Fibroblast of the aortic adventitia (primary cell): ENCODE results near the gene TRIM47. TPM values are rescaled to one million over a fixed set of nuclear protein-coding genes. Genes with fewer than 3 reads are reported as not detected.
"Not testable (repeated sequence)": the region's sequence is repeated elsewhere in the genome, so short reads cannot be mapped to it uniquely, and the experiment has no call there.

Experiments used
- DNase-seq: peaks from one replicate; pipeline ENCODE4 v3.0.0-alpha.2; 2010; ENCODE audit warnings: low read depth
- H3K4me3 ChIP-seq: 2 replicates; pipeline ENCODE4 v1.5.1; 2011; ENCODE audit warnings: low read depth, mild to moderate bottlenecking, control low read depth, low read length, moderate library complexity
- CTCF ChIP-seq: IDR thresholded peaks from 2 replicates; pipeline ENCODE4 v1.5.1; 2011; ENCODE audit warnings: mild to moderate bottlenecking, low read length, control low read depth, inconsistent platforms; ENCODE audit not compliant: insufficient read depth
- total RNA-seq: library from RNA; depleted of rRNA; stranded (reverse); fragments of >200 nt; gene quantifications from 2 replicates; pipeline ENCODE4 v1.2.3, GENCODE V29; 2012; ENCODE audit warnings: low replicate concordance

The TRIM47 gene
- total RNA-seq, 1 donor: 20.9 TPM

DNA sequence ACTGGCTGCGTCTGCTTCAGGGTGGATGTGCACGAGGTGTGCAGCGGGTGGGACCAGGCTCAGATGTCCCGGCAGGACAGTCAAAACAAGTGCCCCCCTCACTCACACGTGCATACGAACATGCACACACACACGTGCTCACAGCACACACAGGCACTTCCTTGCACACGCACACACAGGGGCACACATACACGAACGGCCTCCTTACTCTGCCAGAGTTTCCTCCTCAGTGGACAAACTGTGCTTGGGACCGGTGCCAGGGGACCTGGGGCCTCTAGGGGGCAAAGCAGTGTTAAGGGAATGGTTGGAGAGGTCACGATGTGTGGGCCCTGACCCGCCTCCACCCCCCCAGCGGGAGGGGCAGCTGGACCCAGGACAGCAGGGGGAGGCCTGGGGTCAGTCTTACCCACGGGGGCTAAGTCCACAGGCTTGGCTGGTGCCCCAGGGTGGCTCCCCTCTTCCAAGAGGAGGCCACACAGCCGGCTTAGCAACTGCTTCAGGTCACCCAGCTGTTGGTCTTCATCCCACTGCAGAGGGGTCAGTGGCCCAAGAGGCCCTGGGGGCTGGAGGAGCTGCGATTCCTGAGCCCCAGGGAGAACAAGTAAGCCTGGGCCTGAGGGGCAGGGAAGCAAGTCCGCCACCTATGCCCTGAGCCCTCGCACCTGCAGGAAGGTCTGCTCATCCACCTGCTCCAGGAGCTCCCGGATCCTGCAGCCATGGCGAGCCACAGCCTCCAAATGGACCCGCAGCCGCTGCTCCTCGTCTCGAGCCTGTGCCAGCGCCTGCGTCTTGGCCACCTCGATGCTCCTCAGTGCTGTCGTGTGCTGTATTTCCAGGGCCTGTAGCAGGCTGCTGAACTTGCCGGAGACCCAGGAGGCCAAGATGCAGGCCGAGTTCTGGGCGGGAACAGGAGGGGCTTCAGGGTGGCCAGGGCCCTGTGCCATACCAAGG is 13.5 kb upstream of the TRIM47 start:
- H3K4me3 ChIP-seq: no peak overlapping the region
- no peak for DNase-seq
- TF ChIP-seq CTCF: no peak

- TF ChIP-seq CTCF: no peak
- no peak overlapping the region for H3K4me3 ChIP-seq
- no peak for DNase-seq
These were observed 12.7 kb upstream of the TRIM47 start for GRCh38 chr17:75891022-75891604.

GRCh38 chr17:75889454-75889853 is 11.1 kb upstream of the TRIM47 start:
- DNase-seq: no peak
- TF ChIP-seq CTCF: no peak
- H3K4me3 ChIP-seq: no peak overlapping the region

DNA sequence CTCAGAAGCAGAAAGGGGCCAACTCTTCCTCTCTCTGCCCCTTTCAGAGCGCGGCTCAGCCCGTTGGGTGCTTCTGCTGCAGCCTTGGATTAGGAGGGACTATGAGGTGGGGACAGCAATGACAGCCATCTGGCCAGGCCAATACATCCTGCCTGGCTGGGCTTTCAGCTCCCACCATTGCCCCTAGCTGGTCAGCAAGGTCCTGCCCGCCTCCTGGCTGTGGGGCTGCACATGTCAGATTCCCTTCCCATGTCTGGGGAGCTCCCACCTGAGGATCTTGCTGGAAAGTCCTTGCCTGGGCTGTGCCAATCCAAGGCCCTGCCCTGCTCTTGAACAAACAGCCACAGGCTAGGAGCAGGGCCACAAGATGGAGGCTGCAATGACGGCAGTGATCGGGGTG is 10.1 kb upstream of the TRIM47 start:
- no peak for TF ChIP-seq CTCF
- no peak overlapping the region for H3K4me3 ChIP-seq
- no peak for DNase-seq

- not testable (repeated sequence) for DNase-seq, H3K4me3 ChIP-seq
These were observed 7.5 kb upstream of the TRIM47 start for GRCh38 chr17:75885860-75886259.

DNA sequence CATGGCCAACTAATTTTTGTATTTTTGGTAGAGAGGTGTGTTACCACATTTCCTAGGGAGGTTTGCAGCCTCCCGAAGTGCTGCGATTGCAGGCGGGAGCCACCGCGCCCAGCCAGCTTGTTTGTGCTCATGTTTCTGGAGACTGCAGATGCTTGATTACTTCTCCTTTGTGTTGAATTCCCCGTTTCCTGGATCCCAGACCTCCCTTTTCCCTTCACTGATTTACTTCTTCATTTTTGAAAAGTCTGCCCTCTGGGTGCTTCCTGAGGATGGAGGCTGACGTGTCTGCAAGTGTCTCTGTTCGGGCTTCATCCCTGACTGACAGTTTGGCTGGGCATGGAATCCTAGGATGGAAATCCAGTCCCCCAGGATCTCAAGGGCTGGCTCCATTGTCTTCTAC is 7.0 kb upstream of the TRIM47 start:
- DNase-seq: no peak

More for the DNA sequence above, 7.0 kb upstream of the TRIM47 start:
- no peak overlapping the region for H3K4me3 ChIP-seq
- TF ChIP-seq CTCF: no peak
